ENCODE data around the gene MOG. TPM values are rescaled to one million over a fixed set of nuclear protein-coding genes. Genes with fewer than 3 reads are reported as not detected.
"Not testable (repeated sequence)": the region's sequence is repeated elsewhere in the genome, so short reads cannot be mapped to it uniquely, and the experiment has no call there.

MOG gene
- total RNA-seq, 6 experiments from 2014 or later: not detected

GRCh38 chr6:29665942-29666825 is 9.3 kb downstream of the MOG start:
- no peak for DNase-seq
- H3K9me3 Mint-ChIP-seq: no peaks in the 10 kb centered on the region
- TF ChIP-seq CTCF (IDR thresholded peaks at IDR 0.05): no peak
- H3K27ac Mint-ChIP-seq: no peak overlapping the region
- no peaks in the 10 kb centered on the region for H3K4me1 Mint-ChIP-seq (ENCODE audit: low read depth)
- peaks cover 19% of the 10 kb centered on the region for H3K27me3 Mint-ChIP-seq (ENCODE audit: insufficient read depth)
- H3K4me3 Mint-ChIP-seq: no peak overlapping the region
- H3K36me3 Mint-ChIP-seq (ENCODE audit: low read depth): no peaks in the 10 kb centered on the region

- Mint-ChIP-seq H3K27me3 (ENCODE audit: insufficient read depth) (peaks cover 19% of the 10 kb centered on the region), H3K36me3 (ENCODE audit: low read depth) (no peaks in the 10 kb centered on the region), H3K27ac (no peak overlapping the region), H3K9me3 (no peaks in the 10 kb centered on the region), H3K4me3 (no peak overlapping the region), H3K4me1 (ENCODE audit: low read depth) (no peaks in the 10 kb centered on the region)
- TF ChIP-seq CTCF (IDR thresholded peaks at IDR 0.05): no peak
- no peak for DNase-seq
Observed at GRCh38 chr6:29666826-29667130, 9.9 kb downstream of the MOG start.

- TF ChIP-seq CTCF (IDR thresholded peaks at IDR 0.05): no peak
- no peaks in the 10 kb centered on the region for H3K4me1 Mint-ChIP-seq (ENCODE audit: low read depth)
- H3K27me3 Mint-ChIP-seq (ENCODE audit: insufficient read depth): peaks cover 16% of the 10 kb centered on the region
- DNase-seq: no peak
- no peaks in the 10 kb centered on the region for H3K9me3 Mint-ChIP-seq
- H3K27ac Mint-ChIP-seq: no peak overlapping the region
- H3K4me3 Mint-ChIP-seq: no peak overlapping the region
- H3K36me3 Mint-ChIP-seq (ENCODE audit: low read depth): no peaks in the 10 kb centered on the region
Observed at GRCh38 chr6:29667158-29667557, 10.3 kb downstream of the MOG start.

- no peak for DNase-seq
- Mint-ChIP-seq H3K4me3 (no peak overlapping the region), H3K27me3 (ENCODE audit: insufficient read depth) (peaks cover 17% of the 10 kb centered on the region), H3K9me3 (no peaks in the 10 kb centered on the region), H3K4me1 (ENCODE audit: low read depth) (no peaks in the 10 kb centered on the region), H3K27ac (no peak overlapping the region), H3K36me3 (ENCODE audit: low read depth) (no peaks in the 10 kb centered on the region)
- no peak for TF ChIP-seq CTCF (IDR thresholded peaks at IDR 0.05)
Observed at GRCh38 chr6:29671026-29671425, 14.1 kb downstream of the MOG start.

GRCh38 chr6:29672116-29672515 is 15.2 kb downstream of the MOG start:
- not testable (repeated sequence) for H3K27me3 Mint-ChIP-seq (ENCODE audit: insufficient read depth); H3K4me1 Mint-ChIP-seq (ENCODE audit: low read depth); DNase-seq; H3K27ac Mint-ChIP-seq; H3K4me3 Mint-ChIP-seq; H3K9me3 Mint-ChIP-seq; H3K36me3 Mint-ChIP-seq (ENCODE audit: low read depth)

GRCh38 chr6:29673161-29673560 is 16.3 kb downstream of the MOG start:
- Mint-ChIP-seq H3K27me3 (ENCODE audit: insufficient read depth) (peaks cover 8% of the 10 kb centered on the region), H3K4me1 (ENCODE audit: low read depth) (peaks cover 9% of the 10 kb centered on the region; the same call in 1 of the 2 replicates), H3K9me3 (no peaks in the 10 kb centered on the region), H3K27ac (no peak overlapping the region), H3K4me3 (no peak overlapping the region), H3K36me3 (ENCODE audit: low read depth) (no peaks in the 10 kb centered on the region)
- TF ChIP-seq CTCF (IDR thresholded peaks at IDR 0.05): no peak
- DNase-seq: no peak

All from HFFc6 (cell line).